HG02973 (cell line): Measurements from ENCODE around the gene CAPN5.
A peak's percentile ranks its signal among the peaks of the same experiment; 100 is the strongest.

Source experiments
- ATAC-seq: cut with Tn5 transposase; IDR thresholded peaks from one replicate; pipeline ENCODE4 v1.9.1; 2021; ENCODE audit warnings: moderate library complexity; ENCODE audit not compliant: unreplicated experiment

CAPN5 gene

DNA sequence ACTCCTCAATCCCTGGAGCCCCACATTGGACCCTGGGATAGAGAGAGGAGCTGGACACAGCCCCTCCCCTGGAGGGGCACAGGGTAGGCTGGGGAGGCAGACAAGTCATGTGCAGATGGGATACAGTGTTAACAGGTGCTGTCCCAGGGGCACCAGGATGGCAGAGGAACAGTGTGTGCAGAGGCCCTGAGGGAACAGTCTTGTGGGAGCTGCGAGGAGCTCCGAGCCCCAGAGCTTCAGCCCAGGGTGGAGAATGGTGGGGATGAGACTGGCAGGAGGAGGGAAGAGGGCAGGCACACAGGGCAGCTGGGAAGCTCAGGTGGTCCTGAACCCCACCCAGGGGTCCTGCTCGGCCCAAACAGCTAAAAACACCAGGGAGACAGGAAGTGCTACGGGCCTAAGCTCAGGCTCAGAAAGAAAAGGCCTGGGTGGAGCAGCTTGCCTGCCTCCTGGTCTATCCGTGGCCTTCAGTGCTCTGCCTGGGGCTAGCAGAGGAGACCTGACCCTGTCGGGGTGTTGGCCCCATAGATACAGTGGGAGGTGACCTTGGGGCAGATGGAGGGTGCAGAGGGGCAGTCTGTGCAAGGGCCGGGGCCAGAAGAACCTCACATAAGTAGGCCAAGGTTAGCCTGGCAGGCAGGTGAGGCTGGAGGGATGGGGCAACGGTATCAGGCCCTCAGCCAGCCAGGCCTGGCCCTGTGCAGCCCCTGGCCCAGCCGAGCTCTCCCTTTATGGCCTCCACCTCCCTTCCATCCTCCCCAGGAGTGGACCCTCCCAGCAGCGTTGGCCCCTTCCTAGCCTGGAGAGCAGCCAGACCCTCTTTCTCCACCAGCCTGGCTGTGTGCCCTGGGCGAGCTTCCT lies 15.4 kb downstream of the CAPN5 start:
- no peak for ATAC-seq

DNA sequence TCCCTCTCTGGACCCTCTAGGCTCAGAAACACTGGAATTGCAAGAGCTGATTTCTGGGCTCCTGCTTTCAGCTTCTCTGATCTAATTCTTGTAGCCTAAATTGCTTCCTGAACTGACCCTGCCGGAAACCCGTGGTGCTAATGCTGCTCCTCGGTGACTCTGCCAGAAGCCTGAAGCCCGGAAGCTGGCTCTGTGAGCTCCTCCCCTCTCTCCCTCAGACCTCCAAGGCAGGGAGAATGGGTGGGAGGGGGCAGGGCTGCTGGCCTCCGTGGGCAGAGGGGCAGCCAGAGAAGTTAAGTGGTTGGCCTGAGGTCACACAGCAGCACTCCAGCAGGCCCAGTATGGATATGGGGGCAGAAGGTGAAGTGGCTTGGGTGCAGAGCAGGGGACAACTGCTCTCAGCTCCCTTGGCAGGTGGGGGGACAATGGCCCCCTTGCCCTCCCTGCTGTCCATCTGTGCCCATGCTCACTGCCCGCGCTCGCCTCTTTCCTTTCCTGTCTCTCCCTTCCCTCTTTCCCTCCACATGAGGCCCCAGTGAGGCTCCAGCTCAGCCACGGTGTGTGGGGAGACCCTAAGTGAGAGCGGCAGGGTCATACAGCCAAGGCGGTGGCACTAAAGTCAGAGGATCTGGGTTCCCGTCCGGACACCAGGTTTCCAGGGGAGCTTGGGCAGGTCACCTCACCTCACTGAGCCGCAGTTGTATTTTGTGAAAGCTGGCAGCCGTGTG lies 16.2 kb downstream of the CAPN5 start:
- ATAC-seq, result no peak

- no peak for ATAC-seq
These were observed 16.9 kb downstream of the CAPN5 start for GRCh38 chr11:77083566-77084245.

DNA sequence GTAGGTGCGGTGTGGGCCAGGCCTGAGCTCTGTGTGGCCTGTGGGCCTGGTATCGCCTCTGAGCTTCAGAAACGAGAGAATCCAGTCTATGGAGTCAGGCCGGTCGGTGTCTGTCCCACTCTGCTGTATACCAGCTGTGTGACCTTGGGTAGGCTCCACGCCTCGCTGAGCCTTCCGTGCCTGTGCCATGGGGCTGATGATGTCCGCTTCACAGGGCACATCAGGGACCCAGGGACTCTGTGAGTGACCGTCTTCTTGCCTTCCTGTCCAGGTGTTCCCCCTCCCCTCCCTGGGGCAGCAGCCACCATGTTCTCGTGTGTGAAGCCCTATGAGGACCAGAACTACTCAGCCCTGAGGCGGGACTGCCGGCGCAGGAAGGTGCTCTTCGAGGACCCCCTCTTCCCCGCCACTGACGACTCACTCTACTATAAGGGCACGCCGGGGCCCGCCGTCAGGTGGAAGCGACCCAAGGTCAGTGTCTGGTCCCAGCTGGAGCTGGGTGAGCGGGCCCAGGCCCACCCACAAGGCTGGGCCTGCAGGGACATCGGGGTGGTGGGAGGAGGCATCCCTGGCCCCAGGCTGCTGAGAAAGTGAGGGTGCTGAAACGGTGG lies 17.9 kb downstream of the CAPN5 start:
- no peak for ATAC-seq

DNA sequence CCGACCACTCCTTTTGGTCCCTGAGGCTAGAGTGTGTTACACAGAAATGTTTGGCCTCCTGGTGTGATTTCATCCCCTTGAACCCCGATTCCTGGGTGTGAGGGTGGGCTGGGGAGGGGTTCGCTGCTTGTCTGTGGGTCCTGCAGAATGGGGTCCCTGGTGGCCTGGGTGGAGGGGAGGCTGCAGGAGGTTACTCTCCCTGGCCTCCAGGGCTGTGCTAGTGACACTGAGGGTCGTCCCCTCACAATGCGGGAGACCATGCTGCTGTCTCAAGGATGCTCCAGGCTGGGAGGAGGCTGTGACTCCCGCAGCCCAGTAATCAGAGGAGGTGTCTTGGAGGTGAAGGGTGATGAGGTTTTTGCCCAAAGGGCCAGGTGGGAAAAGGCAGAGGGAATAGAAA lies 18.9 kb downstream of the CAPN5 start:
- ATAC-seq, result no peak

- no peak for ATAC-seq
These were observed 20.0 kb downstream of the CAPN5 start for GRCh38 chr11:77086521-77087472.

DNA sequence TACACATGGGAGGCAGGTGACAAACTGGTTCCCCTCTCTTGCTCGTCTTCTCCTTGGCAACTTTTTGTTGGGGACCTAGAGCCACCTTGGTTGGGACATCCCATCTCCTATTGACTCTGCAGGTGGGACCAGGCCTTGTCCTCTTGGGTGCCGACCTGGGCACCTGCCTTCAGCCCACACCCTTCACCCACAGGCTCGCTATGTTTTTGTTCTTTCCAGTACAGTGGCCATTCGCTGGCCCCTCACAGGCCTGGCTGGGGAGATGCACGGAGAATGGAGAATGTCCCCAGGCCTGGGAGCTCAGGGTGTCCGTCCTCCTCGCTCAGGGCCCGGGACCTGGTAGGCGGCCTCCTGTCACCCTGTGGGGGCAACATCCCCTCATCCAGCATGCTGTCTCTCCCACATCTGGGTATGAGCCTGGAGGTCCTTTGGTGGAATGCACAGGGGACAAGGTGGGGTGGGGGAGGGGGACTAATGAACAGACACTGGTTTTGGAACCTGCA lies 21.0 kb downstream of the CAPN5 start:
- no peak for ATAC-seq

DNA sequence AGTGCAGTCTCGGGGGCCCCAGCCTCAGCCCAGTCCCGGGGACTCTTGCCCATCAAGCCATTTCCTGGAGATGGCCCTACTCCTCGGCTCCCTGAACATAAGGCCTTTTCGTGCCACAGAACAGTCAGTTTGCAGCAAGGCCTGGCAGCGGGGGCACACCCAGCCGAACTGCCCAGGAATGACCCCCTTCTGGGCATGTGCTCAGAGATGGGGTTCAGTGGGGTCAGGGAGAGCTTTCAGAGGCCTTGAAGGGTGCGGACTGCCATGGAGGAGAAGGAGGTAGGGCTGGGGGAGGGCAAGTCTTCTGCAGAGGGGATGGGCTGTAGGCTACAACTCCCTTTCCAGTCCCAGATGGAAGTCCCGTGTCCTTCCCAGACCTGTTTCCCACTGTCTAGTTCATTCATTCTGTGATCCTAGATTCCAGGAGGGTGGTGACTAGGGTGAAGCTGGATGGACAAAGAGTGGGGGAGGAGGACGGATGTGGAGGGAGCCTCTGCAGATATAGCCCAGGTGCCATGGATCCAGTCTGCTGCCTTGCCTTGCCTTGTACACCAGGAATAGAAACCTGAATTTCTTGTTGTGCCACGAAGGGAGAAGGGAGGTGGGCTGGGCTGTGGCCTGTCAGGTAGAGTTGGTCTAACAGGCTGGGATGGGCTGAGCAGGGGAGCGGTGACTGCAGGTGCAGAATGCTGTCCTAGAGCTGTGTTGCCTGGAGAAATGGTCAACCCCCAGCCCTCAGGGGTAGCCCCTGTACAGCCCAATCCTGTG lies 21.6 kb downstream of the CAPN5 start:
- no peak for ATAC-seq

- no peak for ATAC-seq
These were observed 22.3 kb downstream of the CAPN5 start for GRCh38 chr11:77089004-77089545.

DNA sequence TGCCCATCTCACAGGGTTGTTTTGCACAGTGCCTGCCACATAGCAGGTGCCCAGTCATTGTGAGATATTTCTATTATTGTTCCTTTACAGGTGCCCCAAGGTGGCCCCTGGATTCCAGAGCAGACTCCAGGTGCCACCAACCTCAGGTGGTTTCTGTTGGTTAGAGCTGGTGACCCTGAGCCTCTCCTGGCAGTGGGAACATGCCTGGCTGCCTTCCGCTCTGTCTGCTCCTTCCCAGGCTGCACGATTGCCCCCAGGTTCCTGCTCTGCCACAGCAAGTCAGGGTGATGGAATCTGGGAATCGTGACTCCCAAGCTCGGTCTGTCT lies 23.2 kb downstream of the CAPN5 start:
- ATAC-seq, result no peak

DNA sequence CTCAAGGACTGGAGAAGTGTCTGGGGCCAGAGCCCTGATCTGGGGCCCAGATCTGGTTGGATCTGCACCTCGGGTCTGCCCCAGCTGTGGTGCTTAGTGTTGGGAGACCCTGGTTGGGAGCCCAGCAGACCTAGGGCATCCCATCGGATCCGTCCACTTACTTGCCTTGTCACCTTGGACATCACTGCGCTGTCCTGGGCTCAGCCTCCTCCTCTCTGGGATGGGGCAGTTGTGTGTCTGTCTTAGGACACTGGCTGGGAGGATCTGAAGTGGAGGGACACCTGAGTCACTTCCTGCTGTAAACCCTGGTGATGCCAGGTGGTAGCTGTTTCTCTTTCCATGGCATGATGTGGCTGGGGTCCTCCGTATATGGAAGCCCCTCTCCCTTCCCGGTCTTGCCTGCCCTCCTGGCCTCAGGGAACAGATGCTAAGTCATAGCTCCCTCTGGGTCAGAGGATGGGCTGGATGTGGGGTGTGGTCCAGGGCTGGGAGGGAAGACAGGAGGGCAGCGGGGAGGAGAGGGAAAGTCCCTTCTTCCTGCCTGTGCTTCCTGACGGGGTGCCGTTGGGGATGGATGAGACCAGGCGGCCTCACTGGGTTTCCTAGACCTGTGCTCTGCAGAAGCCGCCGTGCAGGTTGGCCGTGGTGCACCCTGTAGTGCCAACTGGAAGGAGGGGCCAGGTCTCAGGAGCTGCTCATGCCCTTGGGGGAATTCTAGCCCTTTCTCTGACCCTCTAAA lies 23.8 kb downstream of the CAPN5 start:
- no peak for ATAC-seq

- ATAC-seq, result peak; percentile 83
These were observed 24.6 kb downstream of the CAPN5 start for GRCh38 chr11:77091146-77091940.

DNA sequence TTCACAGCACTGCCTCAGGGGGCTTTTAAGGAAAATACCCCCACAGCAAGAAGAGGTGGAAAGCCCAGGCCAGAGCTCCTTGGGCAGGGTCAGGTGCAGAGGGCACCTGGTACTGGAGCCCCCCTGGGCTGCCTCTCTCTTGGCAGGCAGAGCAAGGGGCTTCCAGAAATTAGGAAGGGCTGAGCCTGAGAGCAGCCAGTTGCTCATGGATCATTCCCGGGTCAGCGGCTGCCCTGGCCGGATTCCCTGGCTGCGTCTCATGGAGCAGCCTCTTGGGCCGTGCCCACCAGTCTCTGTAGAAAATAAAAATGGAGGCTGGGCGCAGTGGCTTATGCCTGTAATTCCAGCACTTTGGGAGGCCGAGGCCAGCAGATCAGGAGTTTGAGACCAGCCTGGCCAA lies 25.6 kb downstream of the CAPN5 start:
- ATAC-seq, result no peak

DNA sequence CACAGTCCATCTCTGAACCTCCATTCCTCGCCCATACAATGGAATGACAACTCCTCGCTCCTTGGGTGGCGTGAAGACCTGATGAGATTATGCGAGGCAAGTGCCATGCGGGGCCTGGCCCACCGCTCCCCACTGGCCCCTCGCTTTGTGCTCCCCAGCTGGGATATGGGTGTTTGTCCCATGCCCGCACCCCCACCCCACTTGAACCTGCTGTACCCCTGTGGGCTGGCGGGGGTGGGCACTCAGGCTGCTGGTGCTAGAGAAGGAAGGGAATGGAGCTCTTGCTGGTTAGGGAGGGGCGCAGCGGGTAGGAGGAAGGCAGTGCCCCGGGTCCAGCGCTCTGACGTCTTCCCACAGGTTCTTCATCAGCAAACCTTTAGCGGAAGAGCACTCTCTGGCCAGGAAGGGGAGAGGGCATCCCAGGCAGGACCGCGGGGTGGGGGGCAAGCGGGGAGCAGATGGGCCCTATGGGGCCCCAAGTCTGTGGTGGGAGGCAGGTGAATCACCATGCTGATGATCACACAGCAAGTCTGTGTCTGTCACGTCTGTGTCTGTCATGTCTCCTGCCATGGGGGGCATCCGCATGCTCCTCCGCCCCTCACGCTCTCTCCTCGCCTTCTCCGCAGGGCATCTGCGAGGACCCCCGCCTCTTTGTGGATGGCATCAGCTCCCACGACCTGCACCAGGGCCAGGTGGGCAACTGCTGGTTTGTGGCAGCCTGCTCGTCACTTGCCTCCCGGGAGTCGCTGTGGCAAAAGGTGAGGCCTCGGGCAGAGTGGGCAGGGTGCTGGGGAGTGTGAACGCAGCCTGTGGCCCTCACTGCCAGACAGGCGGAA lies 26.5 kb downstream of the CAPN5 start:
- no peak for ATAC-seq

DNA sequence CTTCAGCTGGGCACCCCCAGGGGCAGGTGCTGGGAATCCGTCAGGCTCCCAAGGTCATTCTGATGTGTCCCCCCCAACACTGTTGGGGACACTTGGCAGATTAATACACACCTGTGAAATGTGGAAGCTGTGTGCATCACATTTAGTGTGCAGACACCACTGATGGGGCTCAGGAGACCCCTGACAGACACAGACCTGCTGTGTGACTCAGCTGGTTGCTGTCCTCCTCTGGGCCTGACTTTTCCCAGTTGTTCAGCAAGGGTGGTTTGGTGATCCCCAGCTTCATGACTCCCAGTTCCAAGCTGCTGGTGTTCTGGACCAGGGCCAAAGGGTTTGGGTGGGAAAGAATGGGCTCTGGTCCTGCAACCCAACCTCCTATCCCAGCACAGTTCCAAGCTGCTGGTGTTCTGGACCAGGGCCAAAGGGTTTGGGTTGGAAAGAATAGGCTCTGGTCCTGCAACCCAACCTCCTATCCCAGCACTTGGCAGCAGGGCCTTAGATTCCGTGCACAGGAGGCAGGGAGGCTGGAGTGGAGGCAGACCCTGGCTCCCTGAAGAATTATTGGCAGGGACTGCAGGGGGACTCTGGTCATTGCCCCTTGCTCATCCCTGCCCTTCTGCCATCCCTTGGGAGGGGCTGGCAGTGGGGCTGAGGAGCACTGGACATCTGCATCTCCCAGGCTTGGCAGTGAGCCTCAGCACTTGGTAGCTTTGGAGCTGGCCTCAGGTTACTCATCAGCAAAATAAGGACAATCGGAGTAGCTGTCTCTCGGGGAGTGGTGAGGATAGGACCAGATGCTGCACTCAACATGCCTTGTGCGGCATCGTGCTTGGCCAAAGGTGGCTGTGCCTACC lies 27.4 kb downstream of the CAPN5 start:
- no peak for ATAC-seq

- no peak for ATAC-seq
These were observed 28.1 kb downstream of the CAPN5 start for GRCh38 chr11:77094841-77095365.
